ENCODE results near the gene NUDC. TPM values are rescaled to one million over a fixed set of nuclear protein-coding genes. Genes with fewer than 3 reads are reported as not detected.

NUDC gene
- total and polyA plus RNA-seq, 9 of the 15 experiments (the other 6 are each of a cell fraction or from before 2014, with no cell fraction given): 9.8 to 234 (median 149) TPM

GRCh38 chr1:26921126-26921539, 410 bp upstream of the NUDC start (continued):
- TF ChIP-seq ZNF318 (IDR thresholded peaks at IDR 0.05; ENCODE audit: borderline replicate concordance in 1 of 2, low read depth in 1 of 2) (no peak), GABPA (tag; conservative IDR thresholded peaks at IDR 0.05; ENCODE audit: low read depth) (no peak), NCOA4 (IDR thresholded peaks at IDR 0.05; ENCODE audit: partially characterized antibody) (no peak), CREB1 (IDR thresholded peaks at IDR 0.05) (no peak), CREB1 (CRISPR knock-in tag; IDR thresholded peaks at IDR 0.05) (no peak), CBX3 (IDR thresholded peaks at IDR 0.05; ENCODE audit: borderline replicate concordance in 1 of 2, low read length in 2 of 2) (no peak), GMEB1 (CRISPR knock-in tag; IDR thresholded peaks at IDR 0.05) (no peak), ZBTB34 (CRISPR knock-in tag; IDR thresholded peaks at IDR 0.05) (no peak), CBFA2T3 (IDR thresholded peaks at IDR 0.05) (no peak), TCF7L2 (IDR thresholded peaks at IDR 0.05; ENCODE audit: low read depth, low read length) (no peak), EP400 (IDR thresholded peaks at IDR 0.05) (no peak), POLR3G (IDR thresholded peaks at IDR 0.05; ENCODE audit: extremely low read depth, insufficient read length, insufficient replicate concordance) (no peak), RBM25 (IDR thresholded peaks at IDR 0.05; ENCODE audit: low read depth, low read length, severe bottlenecking) (no peak), HMBOX1 (IDR thresholded peaks at IDR 0.05) (no peak)
